ENCODE data around the gene COMP.

DNA sequence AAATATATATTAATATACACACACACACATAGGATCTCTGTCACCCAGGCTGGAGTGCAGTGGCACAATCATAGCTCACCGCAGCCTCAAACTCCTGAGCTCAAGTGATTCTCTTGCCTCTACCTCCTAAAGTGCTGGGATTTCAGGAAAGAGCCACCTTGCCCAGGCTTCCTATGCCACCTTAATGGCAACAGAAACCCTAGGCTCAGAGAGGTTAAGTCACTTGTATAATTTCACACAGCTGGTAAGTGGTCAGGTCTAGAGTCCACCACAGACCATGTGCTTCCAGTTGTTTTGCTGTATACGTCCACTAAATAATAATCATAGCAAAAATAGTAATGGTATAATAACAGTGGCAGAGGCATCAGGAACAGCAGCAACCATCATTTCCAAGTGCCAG lies 39.4 kb upstream of the COMP start:
- TF ChIP-seq, protein P1, sequence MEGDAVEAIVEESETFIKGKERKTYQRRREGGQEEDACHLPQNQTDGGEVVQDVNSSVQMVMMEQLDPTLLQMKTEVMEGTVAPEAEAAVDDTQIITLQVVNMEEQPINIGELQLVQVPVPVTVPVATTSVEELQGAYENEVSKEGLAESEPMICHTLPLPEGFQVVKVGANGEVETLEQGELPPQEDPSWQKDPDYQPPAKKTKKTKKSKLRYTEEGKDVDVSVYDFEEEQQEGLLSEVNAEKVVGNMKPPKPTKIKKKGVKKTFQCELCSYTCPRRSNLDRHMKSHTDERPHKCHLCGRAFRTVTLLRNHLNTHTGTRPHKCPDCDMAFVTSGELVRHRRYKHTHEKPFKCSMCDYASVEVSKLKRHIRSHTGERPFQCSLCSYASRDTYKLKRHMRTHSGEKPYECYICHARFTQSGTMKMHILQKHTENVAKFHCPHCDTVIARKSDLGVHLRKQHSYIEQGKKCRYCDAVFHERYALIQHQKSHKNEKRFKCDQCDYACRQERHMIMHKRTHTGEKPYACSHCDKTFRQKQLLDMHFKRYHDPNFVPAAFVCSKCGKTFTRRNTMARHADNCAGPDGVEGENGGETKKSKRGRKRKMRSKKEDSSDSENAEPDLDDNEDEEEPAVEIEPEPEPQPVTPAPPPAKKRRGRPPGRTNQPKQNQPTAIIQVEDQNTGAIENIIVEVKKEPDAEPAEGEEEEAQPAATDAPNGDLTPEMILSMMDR (IDR thresholded peaks at IDR 0.05), result no peak
- no peak for TF ChIP-seq POLR2A (IDR thresholded peaks at IDR 0.05)
